CD14-positive monocyte (primary cell): ENCODE results near the gene NEO1. TPM values are rescaled to one million over a fixed set of nuclear protein-coding genes. Genes with fewer than 3 reads are reported as not detected.

Source experiments
- DNase-seq, 3 donors: peaks; one replicate each; pipeline ENCODE4 v3.0.0-alpha.2; 2011 to 2022
- H2AFZ ChIP-seq: 2 replicates; pipeline ENCODE4 v1.6.0; 2012; ENCODE audit warnings: mild to moderate bottlenecking, low read depth, low read length, inconsistent platforms; ENCODE audit not compliant: insufficient read depth, poor library complexity, severe bottlenecking
- H3K27ac ChIP-seq, 2 donors: 1 replicate in 1 of 2; 2 replicates in 1 of 2; pipeline ENCODE4 v1.5.1; 2012 to 2013; ENCODE audit warnings: low read length in 2 of 2, control low read depth in 1 of 2, inconsistent platforms in 1 of 2, low read depth in 1 of 2, mild to moderate bottlenecking in 1 of 2
- H3K27me3 ChIP-seq, 2 donors: one replicate each; pipeline versions ENCODE4 v1.6.0 to v1.6.1; 2011 to 2013; ENCODE audit warnings: low read length in 2 of 2; ENCODE audit not compliant: control insufficient read depth in 2 of 2, insufficient read depth in 2 of 2
- H3K36me3 ChIP-seq, 2 donors: replicated peaks in 1 of 2; 1 replicate in 1 of 2; 2 replicates in 1 of 2; pipeline versions ENCODE4 v1.5.1 to v1.6.1; 2012 to 2013; ENCODE audit warnings: low read length in 2 of 2, control low read depth in 1 of 2, inconsistent platforms in 1 of 2, mild to moderate bottlenecking in 1 of 2; ENCODE audit not compliant: insufficient read depth in 2 of 2, control insufficient read depth in 1 of 2
- H3K4me1 ChIP-seq, 2 donors: 1 replicate in 1 of 2; 2 replicates in 1 of 2; pipeline versions ENCODE4 v1.5.1 to v1.6.1; 2012 to 2013; ENCODE audit warnings: low read length in 2 of 2, control low read depth in 1 of 2, inconsistent platforms in 1 of 2, mild to moderate bottlenecking in 1 of 2, moderate library complexity in 1 of 2; ENCODE audit not compliant: insufficient read depth in 2 of 2, control insufficient read depth in 1 of 2
- H3K4me2 ChIP-seq: replicated peaks from 2 replicates; pipeline ENCODE3; 2012; ENCODE audit warnings: low read length, moderate library complexity, mild to moderate bottlenecking; ENCODE audit not compliant: poor library complexity, severe bottlenecking; ENCODE audit errors: extremely low read depth
- H3K4me3 ChIP-seq, 3 experiments: fragments of 200-600 bp in 1 of 3; sonication (generic) in 1 of 3; replicated peaks in 1 of 3; 1 replicate in 2 of 3; 2 replicates in 1 of 3; pipeline ENCODE4 v1.5.1; 2011 to 2013; ENCODE audit warnings: low read length in 3 of 3, mild to moderate bottlenecking in 3 of 3, control low read depth in 2 of 3, low read depth in 2 of 3, inconsistent platforms in 1 of 3, moderate library complexity in 1 of 3
- H3K79me2 ChIP-seq: 2 replicates; pipeline ENCODE4 v1.6.0; 2012; ENCODE audit warnings: mild to moderate bottlenecking, control low read depth, inconsistent platforms, low read length, moderate library complexity; ENCODE audit not compliant: insufficient read depth
- H3K9ac ChIP-seq: 2 replicates; pipeline ENCODE4 v1.6.0; 2017; ENCODE audit warnings: low read length, mild to moderate bottlenecking; ENCODE audit not compliant: insufficient read depth, poor library complexity, severe bottlenecking
- H3K9me3 ChIP-seq, 2 donors: replicated peaks in 1 of 2; 1 replicate in 1 of 2; 2 replicates in 1 of 2; pipeline versions ENCODE4 v1.5.1 to v1.6.1; 2012 to 2013; ENCODE audit warnings: low read length in 2 of 2, control low read depth in 1 of 2; ENCODE audit not compliant: control insufficient read depth in 1 of 2, insufficient read depth in 1 of 2
- H4K20me1 ChIP-seq: 2 replicates; pipeline ENCODE4 v1.6.0; 2012; ENCODE audit warnings: mild to moderate bottlenecking, low read length, control low read depth, moderate library complexity; ENCODE audit not compliant: insufficient read depth
- H3K27ac Mint-ChIP-seq, 7 donors: one replicate each; pipeline ENCODE4 v1.8.0; 2020; ENCODE audit warnings: mild to moderate bottlenecking in 7 of 7, mixed read lengths in 7 of 7, moderate library complexity in 6 of 7, inconsistent platforms in 2 of 7
- H3K27me3 Mint-ChIP-seq, 3 donors: one replicate each; pipeline ENCODE4 v1.8.0; 2021 to 2022; ENCODE audit warnings: low read depth in 3 of 3, mild to moderate bottlenecking in 3 of 3, mixed read lengths in 3 of 3, moderate library complexity in 3 of 3, inconsistent platforms in 1 of 3
- H3K36me3 Mint-ChIP-seq, 2 donors: one replicate each; pipeline ENCODE4 v1.8.0; 2020; ENCODE audit warnings: mixed read lengths in 2 of 2, inconsistent platforms in 1 of 2, mild to moderate bottlenecking in 1 of 2
- H3K4me1 Mint-ChIP-seq: one replicate; pipeline ENCODE4 v1.8.0; 2020; ENCODE audit warnings: mild to moderate bottlenecking, mixed read lengths
- H3K4me3 Mint-ChIP-seq, 2 donors: one replicate each; pipeline ENCODE4 v1.8.0; 2020; ENCODE audit warnings: mild to moderate bottlenecking in 2 of 2, mixed read lengths in 2 of 2, moderate library complexity in 1 of 2
- H3K9me3 Mint-ChIP-seq, 7 donors: one replicate each; pipeline ENCODE4 v1.8.0; 2020 to 2022; ENCODE audit warnings: mixed read lengths in 7 of 7, mild to moderate bottlenecking in 6 of 7, moderate library complexity in 6 of 7, inconsistent platforms in 2 of 7
- WGBS: methylation state at CpG from one replicate; pipeline ENCODE4 v1.1.5; 2013; ENCODE audit warnings: missing lambda C conversion rate; ENCODE audit not compliant: insufficient coverage; 5-methylcytosine and 5-hydroxymethylcytosine counted together
- intact Hi-C, 2 donors: fragments of 100-400 bp; cut with micrococcal nuclease; formaldehyde crosslinking; loops; one replicate each; pipeline versions ENCODE4 v1.15.0 to v1.15.1; 2023
- polyA plus RNA-seq, 3 donors: library from polyadenylated mRNA; depleted of rRNA in 1 of 3; unstranded in 2 of 3; stranded (reverse) in 1 of 3; fragments of 300-500 nt in 2 of 3; fragments of >200 nt in 1 of 3; fragmentation: Illumina TruSeq in 2 of 3; gene quantifications; 1 replicate in 2 of 3; 2 replicates in 1 of 3; pipeline ENCODE4 v1.2.3, GENCODE V29; 2012 to 2021
- TF ChIP-seq, protein P1 (sequence below): fragments of 200-600 bp; IDR thresholded peaks from one replicate; pipeline ENCODE4 v1.8.0; 2022; ENCODE audit warnings: antibody characterized with exemption, mild to moderate bottlenecking

The NEO1 gene
- polyA plus RNA-seq, 3 donors, result 0.03 to 0.06 TPM; not detected in 1

DNA sequence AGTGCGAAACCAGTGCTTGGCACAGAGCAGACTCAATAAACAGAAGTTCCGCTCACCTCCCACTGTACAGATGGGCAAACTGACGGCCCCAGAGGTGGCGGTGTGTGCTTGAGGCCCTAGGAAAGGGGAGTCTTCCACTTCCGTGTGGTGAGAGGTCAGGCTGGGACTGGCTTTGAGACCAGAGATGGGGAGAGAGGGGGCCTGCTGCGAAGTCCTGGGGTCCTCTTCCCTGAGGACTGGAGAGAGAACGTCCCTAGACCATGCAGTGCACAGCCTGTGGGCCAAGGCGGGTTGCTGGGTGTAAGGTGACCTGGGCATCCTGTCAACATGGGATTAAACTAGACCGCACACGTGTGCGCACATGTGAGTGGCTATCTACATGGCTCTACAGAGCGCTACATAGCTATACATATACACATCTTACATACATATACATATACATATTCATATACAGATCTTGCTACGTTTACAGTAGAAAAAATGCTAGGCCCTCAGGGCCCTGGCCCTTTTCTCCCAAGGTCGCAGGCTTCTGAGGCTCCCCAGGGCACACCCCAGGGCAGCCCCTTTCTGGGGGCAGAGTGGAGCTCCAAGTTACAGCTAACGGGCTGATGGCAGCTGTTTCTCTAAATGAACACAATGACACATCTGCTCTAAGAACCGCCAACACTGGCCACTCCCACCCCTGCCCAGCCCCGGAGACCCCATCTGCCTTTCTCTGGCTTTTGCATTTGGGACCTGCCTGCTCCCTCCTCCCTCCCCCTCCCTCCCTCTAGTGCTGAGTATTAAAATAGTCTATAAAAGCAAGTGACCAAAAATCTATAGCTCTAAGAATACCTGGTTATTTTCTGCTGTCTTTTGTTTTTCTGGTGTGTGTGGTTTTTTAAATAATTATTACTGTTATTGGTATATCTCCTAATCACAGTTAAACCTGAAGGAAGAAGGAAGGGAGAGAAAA, 269.5 kb downstream of the NEO1 start:
- H3K9me3 Mint-ChIP-seq, result peaks cover 0 to 2% (median 0%) of the 10 kb centered on the region in 7 donors
- 98% methylated on average over 11 of the region's 17 CpGs for WGBS
- Histone ChIP-seq H3K27me3 (peaks cover 0 to 37% of the 10 kb centered on the region in 2 donors), H3K4me1 (no peaks in the 10 kb centered on the region), H3K36me3 (no peaks in the 10 kb centered on the region), H4K20me1 (no peaks in the 10 kb centered on the region), H3K9me3 (no peaks in the 10 kb centered on the region), H3K27ac (no peak overlapping the region), H2AFZ (no peak overlapping the region), H3K4me3 (no peak overlapping the region), H3K4me2 (no peak overlapping the region), H3K79me2 (no peaks in the 10 kb centered on the region), H3K9ac (no peak overlapping the region)
- no peaks in the 10 kb centered on the region for H3K4me1 Mint-ChIP-seq
- H3K36me3 Mint-ChIP-seq, result no peaks in the 10 kb centered on the region
- no peak for DNase-seq
- H3K27me3 Mint-ChIP-seq, result peaks cover 42 to 53% (median 44%) of the 10 kb centered on the region in 3 donors
- no peak overlapping the region for H3K27ac Mint-ChIP-seq
- TF ChIP-seq, protein P1, sequence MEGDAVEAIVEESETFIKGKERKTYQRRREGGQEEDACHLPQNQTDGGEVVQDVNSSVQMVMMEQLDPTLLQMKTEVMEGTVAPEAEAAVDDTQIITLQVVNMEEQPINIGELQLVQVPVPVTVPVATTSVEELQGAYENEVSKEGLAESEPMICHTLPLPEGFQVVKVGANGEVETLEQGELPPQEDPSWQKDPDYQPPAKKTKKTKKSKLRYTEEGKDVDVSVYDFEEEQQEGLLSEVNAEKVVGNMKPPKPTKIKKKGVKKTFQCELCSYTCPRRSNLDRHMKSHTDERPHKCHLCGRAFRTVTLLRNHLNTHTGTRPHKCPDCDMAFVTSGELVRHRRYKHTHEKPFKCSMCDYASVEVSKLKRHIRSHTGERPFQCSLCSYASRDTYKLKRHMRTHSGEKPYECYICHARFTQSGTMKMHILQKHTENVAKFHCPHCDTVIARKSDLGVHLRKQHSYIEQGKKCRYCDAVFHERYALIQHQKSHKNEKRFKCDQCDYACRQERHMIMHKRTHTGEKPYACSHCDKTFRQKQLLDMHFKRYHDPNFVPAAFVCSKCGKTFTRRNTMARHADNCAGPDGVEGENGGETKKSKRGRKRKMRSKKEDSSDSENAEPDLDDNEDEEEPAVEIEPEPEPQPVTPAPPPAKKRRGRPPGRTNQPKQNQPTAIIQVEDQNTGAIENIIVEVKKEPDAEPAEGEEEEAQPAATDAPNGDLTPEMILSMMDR, result no peak
- intact Hi-C loops, result no loop called here
- H3K4me3 Mint-ChIP-seq, result no peak overlapping the region

DNA sequence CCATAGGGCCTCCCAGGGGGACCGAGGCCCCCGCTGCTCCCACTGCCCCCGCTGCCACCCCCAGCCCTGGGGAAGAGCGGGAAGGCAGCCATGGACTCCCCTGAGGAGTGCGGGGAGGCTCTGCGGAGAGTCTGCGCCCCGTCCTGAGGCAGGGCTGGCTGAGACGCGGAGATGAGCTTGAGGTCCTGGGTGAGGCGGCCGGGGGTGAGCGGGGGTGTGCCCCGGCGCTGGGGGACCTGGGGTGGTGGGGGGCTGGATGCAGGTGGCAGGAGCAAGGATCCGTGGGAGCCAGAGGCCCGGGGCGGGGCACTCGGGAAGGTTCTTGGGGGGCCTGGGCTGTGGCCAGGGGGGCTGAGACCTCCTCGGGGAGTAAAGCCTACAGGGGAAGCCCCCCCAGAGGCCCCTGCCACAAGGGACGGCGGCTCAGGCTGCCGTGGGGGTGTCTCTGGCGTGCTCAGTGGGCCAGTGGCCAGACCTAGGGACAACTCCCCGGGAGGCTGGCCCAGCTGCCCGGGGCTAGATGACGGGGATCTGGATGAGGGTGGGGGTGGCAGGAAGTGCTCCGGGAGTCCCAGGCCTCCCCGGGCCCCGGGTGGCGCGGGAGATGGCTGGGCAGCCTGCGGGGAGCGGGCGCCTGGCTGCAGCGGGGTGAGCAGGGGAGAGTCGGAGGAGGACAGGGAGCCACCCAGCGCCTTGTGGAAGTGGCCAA, 270.6 kb downstream of the NEO1 start:
- Histone ChIP-seq H3K27ac (no peak overlapping the region), H3K9ac (no peak overlapping the region), H3K9me3 (no peaks in the 10 kb centered on the region), H3K27me3 (peaks cover 0 to 33% of the 10 kb centered on the region in 2 donors), H3K79me2 (no peaks in the 10 kb centered on the region), H3K4me3 (no peak overlapping the region), H4K20me1 (no peaks in the 10 kb centered on the region), H3K36me3 (no peaks in the 10 kb centered on the region), H3K4me2 (no peak overlapping the region), H3K4me1 (no peaks in the 10 kb centered on the region), H2AFZ (no peak overlapping the region)
- intact Hi-C loops, result no loop called here
- WGBS, result 88% methylated on average over 28 of the region's 38 CpGs
- Mint-ChIP-seq H3K27ac (no peak overlapping the region), H3K4me3 (no peak overlapping the region), H3K27me3 (peaks cover 41 to 52% (median 45%) of the 10 kb centered on the region in 3 donors), H3K9me3 (peaks cover 0 to 4% (median 0%) of the 10 kb centered on the region in 7 donors), H3K36me3 (no peaks in the 10 kb centered on the region), H3K4me1 (no peaks in the 10 kb centered on the region)
- no peak for DNase-seq
- TF ChIP-seq, protein P1, result no peak
